ENCODE results near the gene ATRN. TPM values are rescaled to one million over a fixed set of nuclear protein-coding genes. Genes with fewer than 3 reads are reported as not detected.

The ATRN gene
- total and polyA plus RNA-seq, 2 donors from 2014 or later = 15.7 to 48.1 TPM

- Histone ChIP-seq H3K9ac (ENCODE audit: low read length in 3 of 3) (no peak overlapping the region), H3K4me3 (ENCODE audit: low read length in 3 of 3) (no peak overlapping the region), H3K9me3 (ENCODE audit: control insufficient read depth in 2 of 3, insufficient read depth in 1 of 3, low read length in 3 of 3) (no peaks in the 10 kb centered on the region), H3K27me3 (ENCODE audit: control insufficient read depth, insufficient read depth, low read length) (no peaks in the 10 kb centered on the region), H3K4me1 (ENCODE audit: control insufficient read depth in 2 of 3, insufficient read depth in 2 of 3, low read depth in 1 of 3, low read length in 3 of 3) (no peaks in the 10 kb centered on the region), H3K27ac (ENCODE audit: low read depth in 2 of 2, low read length in 2 of 2) (no peak overlapping the region), H3K36me3 (ENCODE audit: control insufficient read depth in 2 of 3, insufficient read depth in 3 of 3, low read length in 3 of 3) (peaks cover 0 to 2% (median under 1%) of the 10 kb centered on the region in 3 donors)
- intact Hi-C loops (cut with DNase I) = no loop called here
- FAIRE-seq (no peak), DNase-seq (peak in 3 of 5 donors; percentile 28 to 57 (median 39))
- TF ChIP-seq CTCF (IDR thresholded peaks at IDR 0.05; ENCODE audit: borderline replicate concordance, extremely low read depth, insufficient read depth) = no peak
Measured at GRCh38 chr20:3616250-3616649, 145.4 kb downstream of the ATRN start.

GRCh38 chr20:3621111-3621510, 150.3 kb downstream of the ATRN start:
- no peak overlapping the region for H3K27ac ChIP-seq (ENCODE audit: low read depth in 2 of 2, low read length in 2 of 2)
- DNase-seq = no peak
- no peak overlapping the region for H3K4me3 ChIP-seq (ENCODE audit: low read length in 3 of 3)
- peaks cover 0 to 5% (median 2%) of the 10 kb centered on the region in 3 donors for H3K36me3 ChIP-seq (ENCODE audit: control insufficient read depth in 2 of 3, insufficient read depth in 3 of 3, low read length in 3 of 3)
- FAIRE-seq = no peak
- H3K9me3 ChIP-seq (ENCODE audit: control insufficient read depth in 2 of 3, insufficient read depth in 1 of 3, low read length in 3 of 3) = no peaks in the 10 kb centered on the region
- H3K4me1 ChIP-seq (ENCODE audit: control insufficient read depth in 2 of 3, insufficient read depth in 2 of 3, low read depth in 1 of 3, low read length in 3 of 3) = no peaks in the 10 kb centered on the region
- H3K9ac ChIP-seq (ENCODE audit: low read length in 3 of 3) = no peak overlapping the region
- no peaks in the 10 kb centered on the region for H3K27me3 ChIP-seq (ENCODE audit: control insufficient read depth, insufficient read depth, low read length)
- no peak for TF ChIP-seq CTCF (IDR thresholded peaks at IDR 0.05; ENCODE audit: borderline replicate concordance, extremely low read depth, insufficient read depth)
- intact Hi-C loops (cut with DNase I) = no loop called here

DNA sequence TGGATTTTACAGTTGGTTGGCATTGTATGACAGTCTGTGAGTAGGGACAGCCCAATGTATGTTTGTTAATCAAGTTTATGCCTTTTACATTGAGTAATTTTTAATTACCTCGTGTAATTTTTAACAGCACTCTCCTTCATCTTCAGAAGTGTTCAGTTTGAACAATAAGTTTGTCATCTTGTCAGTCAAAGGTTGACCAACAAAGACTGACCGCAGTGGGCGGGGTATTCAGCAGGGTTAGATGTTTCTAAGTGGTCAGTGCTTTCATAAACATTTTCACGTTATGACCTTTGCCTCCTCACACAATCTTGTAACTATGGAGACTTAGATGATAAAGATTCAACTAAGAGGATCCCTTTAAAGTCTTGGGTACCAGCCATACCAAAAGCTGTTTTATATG, 151.6 kb downstream of the ATRN start:
- H3K36me3 ChIP-seq (ENCODE audit: control insufficient read depth in 2 of 3, insufficient read depth in 3 of 3, low read length in 3 of 3) = peaks cover 0 to 5% (median 2%) of the 10 kb centered on the region in 3 donors
- no peaks in the 10 kb centered on the region for H3K27me3 ChIP-seq (ENCODE audit: control insufficient read depth, insufficient read depth, low read length)
- no peak for TF ChIP-seq CTCF (IDR thresholded peaks at IDR 0.05; ENCODE audit: borderline replicate concordance, extremely low read depth, insufficient read depth)
- no peak overlapping the region for H3K4me3 ChIP-seq (ENCODE audit: low read length in 3 of 3)
- H3K9me3 ChIP-seq (ENCODE audit: control insufficient read depth in 2 of 3, insufficient read depth in 1 of 3, low read length in 3 of 3) = no peaks in the 10 kb centered on the region
- FAIRE-seq (no peak), DNase-seq (no peak)
- no peaks in the 10 kb centered on the region for H3K4me1 ChIP-seq (ENCODE audit: control insufficient read depth in 2 of 3, insufficient read depth in 2 of 3, low read depth in 1 of 3, low read length in 3 of 3)
- intact Hi-C loops (cut with DNase I) = no loop called here
- no peak overlapping the region for H3K27ac ChIP-seq (ENCODE audit: low read depth in 2 of 2, low read length in 2 of 2)
- H3K9ac ChIP-seq (ENCODE audit: low read length in 3 of 3) = no peak overlapping the region

- no peak for FAIRE-seq
- no peak overlapping the region for H3K9ac ChIP-seq (ENCODE audit: low read length in 3 of 3)
- no peak overlapping the region for H3K4me3 ChIP-seq (ENCODE audit: low read length in 3 of 3)
- no peak overlapping the region for H3K27ac ChIP-seq (ENCODE audit: low read depth in 2 of 2, low read length in 2 of 2)
- intact Hi-C loops (cut with DNase I) = no loop called here
- H3K4me1 ChIP-seq (ENCODE audit: control insufficient read depth in 2 of 3, insufficient read depth in 2 of 3, low read depth in 1 of 3, low read length in 3 of 3) = no peaks in the 10 kb centered on the region
- H3K36me3 ChIP-seq (ENCODE audit: control insufficient read depth in 2 of 3, insufficient read depth in 3 of 3, low read length in 3 of 3) = peaks cover 4 to 9% (median 6%) of the 10 kb centered on the region in 3 donors
- H3K9me3 ChIP-seq (ENCODE audit: control insufficient read depth in 2 of 3, insufficient read depth in 1 of 3, low read length in 3 of 3) = no peaks in the 10 kb centered on the region
- DNase-seq = no peak
- TF ChIP-seq CTCF (IDR thresholded peaks at IDR 0.05; ENCODE audit: borderline replicate concordance, extremely low read depth, insufficient read depth) = no peak
- no peaks in the 10 kb centered on the region for H3K27me3 ChIP-seq (ENCODE audit: control insufficient read depth, insufficient read depth, low read length)
Measured at GRCh38 chr20:3627476-3627875, 156.7 kb downstream of the ATRN start.
